ENCODE data around the gene CNTNAP2.
A peak's percentile ranks its signal among the peaks of the same experiment; 100 is the strongest.

The CNTNAP2 gene

DNA sequence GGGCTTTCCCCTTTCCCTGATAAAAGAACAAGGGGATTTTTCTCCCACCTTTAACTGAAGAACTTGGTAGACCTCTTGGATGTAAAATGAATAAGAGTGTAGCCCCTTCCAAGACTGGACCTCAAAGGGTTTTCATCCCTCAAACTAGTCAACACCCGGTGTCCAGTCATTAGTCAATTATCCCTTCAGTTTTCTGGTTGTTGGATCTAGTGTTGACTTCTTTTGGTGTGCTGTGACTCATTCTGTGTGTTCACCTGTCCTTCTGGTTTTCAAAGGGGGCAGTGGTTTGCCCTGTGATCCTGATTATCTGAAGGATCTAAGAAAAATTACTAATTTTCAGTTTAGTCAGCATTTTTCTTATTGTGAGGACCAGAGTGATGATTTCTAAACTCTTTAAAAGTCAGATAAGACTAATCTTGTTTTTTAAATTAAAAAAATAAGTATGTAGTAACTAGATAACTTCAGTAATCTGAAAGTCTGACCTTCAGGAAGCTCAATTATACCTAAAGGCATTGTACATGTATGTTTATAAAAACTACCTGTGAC lies 583.5 kb downstream of the CNTNAP2 start:
- DNase-seq = no peak

- DNase-seq = no peak
These were observed 584.6 kb downstream of the CNTNAP2 start for GRCh38 chr7:146701166-146701565.

DNA sequence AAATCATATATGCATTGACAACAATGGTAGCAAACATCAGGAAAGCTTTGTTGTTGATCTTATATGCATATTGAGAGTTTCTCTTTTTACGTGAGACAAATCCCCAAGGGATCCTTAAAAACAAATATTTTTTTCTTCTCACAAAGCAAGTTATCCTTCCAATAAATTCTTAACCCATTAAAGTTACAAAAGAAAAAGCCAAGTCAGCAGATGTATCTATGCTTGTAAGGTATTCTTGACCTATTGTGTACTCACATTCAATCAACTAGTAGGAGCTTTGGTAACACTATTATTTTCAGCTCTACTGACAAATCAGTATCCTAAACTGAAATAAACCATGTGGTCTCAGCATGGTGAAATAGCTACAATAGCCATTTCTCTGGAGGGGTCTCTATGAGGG lies 586.3 kb downstream of the CNTNAP2 start:
- DNase-seq = no peak

DNA sequence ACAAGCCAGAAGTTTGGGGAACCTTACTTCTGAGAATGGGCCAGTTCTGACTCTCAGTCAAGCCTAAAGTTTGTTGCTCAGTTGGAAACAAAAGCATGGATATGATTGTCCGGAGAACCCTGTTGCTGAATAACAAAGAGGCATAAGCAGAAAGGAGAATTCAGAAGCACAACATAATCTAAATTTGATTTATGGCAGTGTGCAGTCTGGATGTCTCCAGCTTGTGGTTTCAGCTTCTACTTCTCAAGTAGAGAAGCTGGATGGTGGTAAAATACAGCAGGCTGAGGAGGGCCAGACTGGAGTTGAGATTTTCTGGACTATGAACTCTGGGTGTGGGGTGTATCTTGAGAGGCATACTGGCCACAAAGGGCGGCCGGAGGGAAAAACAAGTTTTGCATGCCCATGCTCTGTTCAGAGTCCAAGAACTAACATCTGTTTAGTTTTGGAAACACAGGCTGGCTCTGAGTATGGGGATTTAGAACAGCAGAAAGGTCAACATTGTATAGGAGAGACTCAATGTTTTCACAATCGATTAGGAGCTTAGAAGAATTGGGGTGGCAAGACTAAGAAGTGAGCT lies 592.9 kb downstream of the CNTNAP2 start:
- DNase-seq = no peak

GRCh38 chr7:146713205-146713604 lies 596.6 kb downstream of the CNTNAP2 start:
- no peak for DNase-seq

DNA sequence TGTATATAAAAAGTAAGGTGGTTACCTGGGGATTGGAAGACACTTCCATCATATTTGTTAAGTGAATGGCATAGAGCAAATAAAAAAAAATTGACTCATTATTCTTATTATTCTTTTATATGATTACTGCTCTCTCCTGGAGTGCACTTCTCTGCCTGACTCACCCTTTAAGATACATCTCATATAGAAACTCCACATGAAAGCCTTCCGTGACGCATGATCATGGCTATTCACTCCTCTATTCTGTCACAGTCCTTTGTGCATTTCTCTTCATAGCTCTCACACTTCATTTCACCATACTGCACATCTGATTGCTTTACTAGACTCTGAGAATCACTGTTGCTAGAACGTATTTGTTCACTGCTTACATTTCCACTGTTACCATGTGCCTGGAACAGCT lies 597.3 kb downstream of the CNTNAP2 start:
- DNase-seq = no peak

- DNase-seq = no peak
These were observed 603.6 kb downstream of the CNTNAP2 start for GRCh38 chr7:146720195-146720594.

- no peak for DNase-seq
These were observed 606.4 kb downstream of the CNTNAP2 start for GRCh38 chr7:146722986-146723385.

GRCh38 chr7:146725520-146725919 lies 608.9 kb downstream of the CNTNAP2 start:
- DNase-seq = no peak

- DNase-seq = no peak
These were observed 611.5 kb downstream of the CNTNAP2 start for GRCh38 chr7:146728141-146728540.

DNA sequence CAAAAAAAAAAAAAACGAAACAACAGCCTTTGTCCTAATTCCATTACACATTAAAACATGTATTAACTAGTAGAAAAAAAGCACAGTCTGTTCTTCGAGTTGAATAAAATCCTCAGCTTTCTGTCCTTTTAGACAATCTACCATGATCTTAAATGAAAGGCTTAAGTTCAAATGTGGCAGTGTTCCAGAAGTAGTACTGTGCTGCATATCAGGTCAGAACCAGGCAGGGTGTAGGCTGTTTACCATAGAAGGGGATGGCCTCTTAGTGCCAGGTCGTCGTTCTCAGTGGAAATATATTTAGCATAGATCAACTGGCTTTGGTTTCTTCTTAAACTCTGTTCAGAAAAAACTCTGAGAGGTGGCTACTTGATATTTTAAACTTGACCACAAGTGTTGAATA lies 612.0 kb downstream of the CNTNAP2 start:
- no peak for DNase-seq

DNA sequence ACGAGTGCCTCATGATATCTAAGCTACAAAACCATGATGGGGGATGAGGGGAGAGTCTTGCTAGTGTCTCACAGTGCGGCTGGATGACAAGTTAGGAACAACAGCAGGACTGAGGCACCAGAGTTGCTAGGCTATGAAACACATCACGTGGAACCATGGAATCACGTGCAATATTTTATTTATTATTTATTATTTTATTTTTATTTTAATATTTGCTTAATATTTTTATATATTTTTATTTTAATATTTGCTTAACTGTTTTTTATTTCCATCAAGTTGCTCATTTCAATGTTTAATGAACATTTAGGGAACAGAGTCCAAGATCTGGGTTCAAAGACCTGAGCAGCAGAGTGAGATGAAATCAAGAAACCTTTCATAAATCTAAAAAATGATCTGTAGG lies 614.6 kb downstream of the CNTNAP2 start:
- no peak for DNase-seq

DNA sequence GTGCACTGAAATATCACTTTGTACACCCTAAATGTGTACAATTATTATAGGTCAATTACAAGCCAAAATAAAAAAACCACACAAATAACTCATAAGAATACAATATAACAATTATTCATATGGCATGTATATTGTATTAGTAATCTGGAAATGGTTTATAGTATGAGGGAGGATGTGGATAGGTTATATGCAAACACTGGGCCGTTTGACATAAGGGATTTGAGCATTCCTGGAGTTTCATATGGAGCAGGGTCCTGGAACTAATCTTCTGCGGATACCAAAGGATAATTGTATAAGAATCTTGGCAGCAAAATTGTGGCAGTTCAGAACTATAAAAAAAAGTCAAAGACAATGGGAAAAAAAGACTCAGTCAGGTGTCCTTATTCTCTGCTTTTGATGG lies 619.4 kb downstream of the CNTNAP2 start:
- no peak for DNase-seq

DNA sequence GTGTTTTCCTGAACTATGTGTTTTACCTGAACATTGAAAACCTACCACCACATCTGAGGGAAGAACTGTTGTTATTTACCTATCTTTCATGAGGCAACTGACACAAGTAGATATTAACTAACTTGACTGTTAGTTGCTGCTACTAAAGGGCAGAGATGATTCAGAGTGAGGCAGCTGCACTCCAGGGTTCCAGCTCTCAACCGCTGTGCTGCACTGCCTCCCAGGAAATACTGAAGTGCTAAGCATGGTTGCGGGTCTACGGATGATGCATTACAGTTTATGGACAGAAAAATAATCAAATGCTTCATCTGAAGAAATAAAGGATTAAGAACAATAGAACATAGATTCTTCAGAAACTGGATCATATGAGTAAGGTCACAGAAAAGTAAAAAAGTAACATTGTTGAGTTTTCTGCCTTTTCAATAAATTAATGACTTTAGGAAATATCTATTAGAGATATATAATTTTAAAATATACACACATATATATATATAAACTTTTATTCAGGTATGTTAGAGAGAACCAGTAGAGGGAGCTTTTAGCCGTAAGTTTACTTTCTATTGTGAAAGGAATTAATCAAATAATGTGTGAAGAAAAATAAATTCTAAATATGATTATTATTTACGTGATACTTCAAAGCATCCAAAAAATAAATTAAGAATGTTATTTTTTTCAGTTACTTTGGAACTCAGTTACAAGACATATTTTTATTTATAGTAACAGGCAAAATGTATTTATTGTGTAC lies 620.0 kb downstream of the CNTNAP2 start:
- DNase-seq = no peak

- DNase-seq = no peak
These were observed 623.4 kb downstream of the CNTNAP2 start for GRCh38 chr7:146740039-146740438.

GRCh38 chr7:146741911-146742310 lies 625.3 kb downstream of the CNTNAP2 start:
- DNase-seq = no peak

DNA sequence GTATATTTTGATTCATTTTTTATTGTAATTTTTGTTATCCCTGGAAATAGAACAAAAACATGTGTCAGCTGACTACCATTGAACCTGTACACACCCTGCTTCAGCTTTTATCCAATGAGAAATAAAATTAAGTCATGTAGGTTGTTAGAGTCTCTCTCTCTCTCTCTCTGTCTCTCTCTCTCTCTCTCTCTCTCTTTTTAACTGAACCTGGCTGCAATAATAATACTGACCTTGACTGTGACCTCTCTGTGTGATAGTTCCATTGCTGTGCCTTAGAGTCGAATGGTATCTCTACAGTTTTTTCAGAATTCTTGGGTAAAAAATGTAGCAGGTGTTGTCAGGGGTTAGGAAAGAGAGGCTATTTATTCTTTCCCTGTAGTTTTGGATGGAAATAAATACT lies 637.8 kb downstream of the CNTNAP2 start:
- DNase-seq = no peak

DNA sequence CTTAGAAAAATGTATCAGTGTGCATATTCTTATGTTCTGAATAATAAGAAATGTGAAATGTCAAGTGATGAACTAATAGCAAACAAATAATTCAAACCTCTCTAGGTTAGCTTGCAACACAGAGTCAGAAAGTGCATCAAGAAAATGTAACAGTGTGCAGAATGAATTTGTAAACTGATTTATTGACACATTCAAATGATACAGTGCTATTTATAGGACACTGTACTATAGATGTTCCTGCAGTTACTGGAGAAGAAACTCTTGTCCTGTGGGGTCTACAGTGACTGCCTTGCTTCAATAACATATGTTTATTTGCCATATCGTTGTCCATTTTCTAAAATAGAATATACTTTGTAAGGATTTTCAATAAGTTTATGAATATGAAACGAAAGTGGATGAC lies 639.0 kb downstream of the CNTNAP2 start:
- no peak for DNase-seq

GRCh38 chr7:146764458-146764857 lies 647.9 kb downstream of the CNTNAP2 start:
- no peak for DNase-seq

- no peak for DNase-seq
These were observed 652.4 kb downstream of the CNTNAP2 start for GRCh38 chr7:146768957-146769356.

DNA sequence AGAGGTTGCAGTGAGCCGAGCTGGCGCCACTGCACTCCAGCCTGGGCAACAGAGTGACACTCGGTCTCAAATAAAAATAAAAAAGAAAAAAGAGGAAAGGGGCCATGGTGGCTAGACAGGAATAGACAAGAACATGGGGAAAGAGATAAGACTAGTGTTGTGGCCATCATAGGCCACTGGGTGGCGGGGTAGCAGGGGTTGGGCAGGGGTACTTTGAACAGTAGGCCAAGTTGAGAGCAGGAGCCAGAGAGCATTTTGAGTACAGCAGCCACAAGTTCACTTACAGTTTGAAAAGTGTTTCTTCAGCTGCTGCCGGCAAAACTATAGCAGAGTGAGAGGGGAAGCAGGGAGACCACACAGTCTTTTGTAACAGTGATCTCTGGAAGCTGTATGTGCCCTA lies 656.0 kb downstream of the CNTNAP2 start:
- DNase-seq = no peak

GRCh38 chr7:146773506-146773905 lies 656.9 kb downstream of the CNTNAP2 start:
- DNase-seq = no peak

DNA sequence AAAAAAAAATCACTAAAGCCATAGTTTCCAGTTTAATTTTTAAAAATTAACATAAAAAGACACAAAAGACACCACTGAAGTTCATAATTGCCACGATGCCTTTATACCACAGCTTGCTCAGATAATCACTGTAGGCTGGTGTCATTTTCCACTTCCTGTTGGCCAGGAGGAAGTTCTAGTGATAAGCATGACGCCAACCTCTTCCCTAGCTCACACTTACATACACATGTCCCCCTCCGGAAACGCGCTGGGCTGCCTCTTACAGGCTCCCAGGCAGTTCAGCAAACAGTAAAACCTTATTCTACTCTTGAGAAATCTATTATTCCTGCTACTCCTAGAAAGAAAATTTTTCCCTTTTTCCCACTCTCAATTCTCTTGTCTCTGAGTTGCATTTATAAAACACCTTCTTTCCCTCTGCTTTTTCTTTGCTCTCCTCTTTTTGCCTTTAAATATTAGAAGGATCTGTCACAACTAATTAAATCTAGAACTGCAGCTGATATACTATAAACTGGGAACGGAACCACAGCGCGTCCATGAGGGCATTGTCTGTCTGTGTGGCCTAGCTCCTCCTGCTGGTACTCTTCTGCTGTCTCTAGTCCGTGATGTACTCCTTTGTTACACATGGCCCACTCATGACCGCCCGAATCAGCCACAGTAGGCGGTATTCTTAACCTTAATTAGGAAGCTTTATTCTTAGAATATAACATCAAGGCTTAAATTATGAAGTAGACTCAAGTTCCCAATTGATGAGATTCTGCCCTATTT lies 664.9 kb downstream of the CNTNAP2 start:
- peak in 1 of 2 donors; percentile 0 for DNase-seq

DNA sequence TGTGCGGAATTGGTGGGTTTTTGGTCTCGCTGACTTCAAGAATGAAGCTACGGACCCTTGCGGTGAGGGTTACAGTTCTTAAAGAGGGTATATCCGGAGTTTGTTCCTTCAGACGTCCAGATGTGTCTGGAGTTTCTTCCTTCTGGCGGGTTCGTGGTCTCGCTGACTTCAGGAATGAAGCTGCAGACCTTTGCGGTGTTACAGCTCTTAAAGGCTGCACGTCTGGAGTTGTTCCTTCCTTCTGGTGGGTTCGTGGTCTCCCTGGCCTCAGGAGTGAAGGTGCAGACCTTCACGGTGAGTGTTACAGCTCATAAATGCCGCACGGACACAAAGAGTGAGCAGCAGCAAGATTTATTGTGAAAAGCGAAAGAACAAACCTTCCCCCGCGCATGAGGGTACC lies 670.7 kb downstream of the CNTNAP2 start:
- no peak for DNase-seq
